Bronchial epithelial cell (primary cell): Measurements from ENCODE around the gene SNX14. TPM values are rescaled to one million over a fixed set of nuclear protein-coding genes. Genes with fewer than 3 reads are reported as not detected.

Experiments used
- DNase-seq: peaks from one replicate; pipeline ENCODE4 v3.0.0-alpha.2; 2010; ENCODE audit warnings: low read depth
- FAIRE-seq: peaks from 2 replicates; lab custom pipeline; 2011; peaks lifted over from hg19 to GRCh38; lab: Jason Lieb, UNC
- H3K27me3 ChIP-seq: 2 replicates; pipeline ENCODE4 v1.5.1; 2011; ENCODE audit warnings: low read length; ENCODE audit not compliant: control insufficient read depth, insufficient read depth
- H3K36me3 ChIP-seq: 2 replicates; pipeline ENCODE4 v1.5.1; 2011; ENCODE audit warnings: low read length; ENCODE audit not compliant: control insufficient read depth, insufficient read depth
- H3K4me3 ChIP-seq: 2 replicates; pipeline ENCODE4 v1.5.1; 2011; ENCODE audit warnings: mild to moderate bottlenecking, low read depth, low read length, control low read depth
- total RNA-seq: library from RNA; depleted of rRNA; stranded (reverse); fragments of >200 nt; gene quantifications from 2 replicates; pipeline ENCODE4 v1.2.1, GENCODE V29; 2014
- TF ChIP-seq, protein P1 (sequence below): IDR thresholded peaks from 2 replicates; pipeline ENCODE4 v1.5.1; 2011; ENCODE audit warnings: mild to moderate bottlenecking, moderate library complexity, low read length, control low read depth, inconsistent platforms; ENCODE audit not compliant: insufficient read depth, severe bottlenecking

Gene SNX14, protein sequence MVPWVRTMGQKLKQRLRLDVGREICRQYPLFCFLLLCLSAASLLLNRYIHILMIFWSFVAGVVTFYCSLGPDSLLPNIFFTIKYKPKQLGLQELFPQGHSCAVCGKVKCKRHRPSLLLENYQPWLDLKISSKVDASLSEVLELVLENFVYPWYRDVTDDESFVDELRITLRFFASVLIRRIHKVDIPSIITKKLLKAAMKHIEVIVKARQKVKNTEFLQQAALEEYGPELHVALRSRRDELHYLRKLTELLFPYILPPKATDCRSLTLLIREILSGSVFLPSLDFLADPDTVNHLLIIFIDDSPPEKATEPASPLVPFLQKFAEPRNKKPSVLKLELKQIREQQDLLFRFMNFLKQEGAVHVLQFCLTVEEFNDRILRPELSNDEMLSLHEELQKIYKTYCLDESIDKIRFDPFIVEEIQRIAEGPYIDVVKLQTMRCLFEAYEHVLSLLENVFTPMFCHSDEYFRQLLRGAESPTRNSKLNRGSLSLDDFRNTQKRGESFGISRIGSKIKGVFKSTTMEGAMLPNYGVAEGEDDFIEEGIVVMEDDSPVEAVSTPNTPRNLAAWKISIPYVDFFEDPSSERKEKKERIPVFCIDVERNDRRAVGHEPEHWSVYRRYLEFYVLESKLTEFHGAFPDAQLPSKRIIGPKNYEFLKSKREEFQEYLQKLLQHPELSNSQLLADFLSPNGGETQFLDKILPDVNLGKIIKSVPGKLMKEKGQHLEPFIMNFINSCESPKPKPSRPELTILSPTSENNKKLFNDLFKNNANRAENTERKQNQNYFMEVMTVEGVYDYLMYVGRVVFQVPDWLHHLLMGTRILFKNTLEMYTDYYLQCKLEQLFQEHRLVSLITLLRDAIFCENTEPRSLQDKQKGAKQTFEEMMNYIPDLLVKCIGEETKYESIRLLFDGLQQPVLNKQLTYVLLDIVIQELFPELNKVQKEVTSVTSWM
- 99.6 and 119 TPM in 2 replicates for total RNA-seq

DNA sequence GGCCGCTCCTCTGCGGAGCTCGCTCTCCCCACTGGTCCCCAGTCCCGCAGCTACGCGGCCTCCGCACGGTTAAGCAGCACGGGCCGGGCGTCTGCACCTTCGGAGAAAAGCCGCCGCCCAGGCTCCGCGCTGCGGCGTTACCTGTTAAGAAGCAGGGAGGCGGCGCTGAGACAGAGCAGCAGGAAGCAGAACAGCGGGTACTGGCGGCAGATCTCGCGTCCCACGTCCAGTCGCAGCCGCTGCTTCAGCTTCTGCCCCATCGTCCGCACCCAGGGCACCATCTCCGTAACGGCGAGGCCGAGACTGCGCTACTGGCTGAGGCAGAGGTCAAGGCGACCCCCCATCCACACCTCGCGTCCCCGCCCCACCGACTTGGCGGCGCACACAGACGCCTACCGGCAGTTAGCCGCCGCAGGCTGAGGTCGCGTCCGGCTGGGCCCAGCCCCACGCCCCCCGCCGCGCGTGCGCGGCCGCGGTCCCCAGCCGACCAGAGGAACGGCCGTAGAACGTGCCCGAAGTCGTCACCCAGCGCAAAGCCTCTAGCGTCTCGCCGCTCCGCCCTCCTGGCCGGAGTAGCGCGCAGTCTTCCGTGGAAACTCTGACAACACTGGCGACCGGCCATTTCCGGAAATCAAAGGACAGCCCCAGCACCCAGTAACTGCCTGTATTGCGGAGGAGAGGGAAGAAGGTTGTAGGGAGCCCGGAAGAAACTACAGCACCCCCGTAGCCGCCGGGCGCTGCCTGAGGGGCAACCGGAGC lies at the start of gene SNX14:
Gene SNX14, minus strand, starts transcription at position 421 of the 759 bp plus-strand sequence. Its CDS starts 140 bp downstream, at position 281.
- DNase-seq = peak; percentile 86
- Histone ChIP-seq H3K27me3 (no peaks in the 10 kb centered on the region), H3K4me3 (peak within 1 kb of the TSS; percentile 90), H3K36me3 (no peaks in the 10 kb centered on the region)
- TF ChIP-seq, protein P1, sequence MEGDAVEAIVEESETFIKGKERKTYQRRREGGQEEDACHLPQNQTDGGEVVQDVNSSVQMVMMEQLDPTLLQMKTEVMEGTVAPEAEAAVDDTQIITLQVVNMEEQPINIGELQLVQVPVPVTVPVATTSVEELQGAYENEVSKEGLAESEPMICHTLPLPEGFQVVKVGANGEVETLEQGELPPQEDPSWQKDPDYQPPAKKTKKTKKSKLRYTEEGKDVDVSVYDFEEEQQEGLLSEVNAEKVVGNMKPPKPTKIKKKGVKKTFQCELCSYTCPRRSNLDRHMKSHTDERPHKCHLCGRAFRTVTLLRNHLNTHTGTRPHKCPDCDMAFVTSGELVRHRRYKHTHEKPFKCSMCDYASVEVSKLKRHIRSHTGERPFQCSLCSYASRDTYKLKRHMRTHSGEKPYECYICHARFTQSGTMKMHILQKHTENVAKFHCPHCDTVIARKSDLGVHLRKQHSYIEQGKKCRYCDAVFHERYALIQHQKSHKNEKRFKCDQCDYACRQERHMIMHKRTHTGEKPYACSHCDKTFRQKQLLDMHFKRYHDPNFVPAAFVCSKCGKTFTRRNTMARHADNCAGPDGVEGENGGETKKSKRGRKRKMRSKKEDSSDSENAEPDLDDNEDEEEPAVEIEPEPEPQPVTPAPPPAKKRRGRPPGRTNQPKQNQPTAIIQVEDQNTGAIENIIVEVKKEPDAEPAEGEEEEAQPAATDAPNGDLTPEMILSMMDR = no peak
- no peak for FAIRE-seq

DNA sequence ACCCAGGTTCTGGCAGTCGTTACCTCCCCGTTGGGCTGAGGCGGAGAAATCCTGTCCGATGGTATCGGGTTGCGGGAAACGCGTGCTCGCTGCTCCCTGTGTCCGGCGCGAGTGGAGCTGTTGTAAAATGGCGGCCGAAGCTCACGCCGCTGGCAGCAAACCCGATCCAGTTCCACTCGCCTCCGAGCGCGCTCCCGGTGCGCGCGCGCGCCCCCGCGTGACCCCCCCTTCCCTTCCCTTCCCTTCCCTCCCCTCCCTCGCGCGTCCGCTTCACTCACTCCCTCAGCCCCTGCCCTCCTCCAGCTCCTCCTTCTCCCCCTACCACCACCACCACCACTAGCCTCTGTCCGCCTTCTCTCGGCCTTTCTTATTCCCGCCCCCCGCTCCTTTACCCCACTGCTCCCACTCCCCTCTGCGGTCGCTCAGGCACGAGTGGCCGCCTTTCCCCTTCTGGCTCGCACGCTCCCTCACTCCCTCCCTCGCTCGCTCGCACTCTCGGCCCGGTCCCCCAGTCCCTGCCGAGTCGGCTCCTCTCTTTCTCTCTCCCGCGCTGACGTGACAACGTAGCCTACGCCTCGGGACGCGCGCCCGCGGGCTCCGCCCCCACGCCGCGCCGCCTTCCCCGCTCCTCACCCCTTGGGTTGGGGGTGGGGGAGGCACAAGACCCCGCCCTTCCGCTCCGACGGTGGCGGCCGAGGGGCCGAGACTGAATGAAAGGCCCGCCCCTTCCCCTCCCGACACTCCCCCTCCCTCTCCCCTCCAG lies 49.3 kb upstream of the SNX14 start, which contains the start of gene SYNCRIP:
Gene SYNCRIP, minus strand, starts transcription at position 113 of the 763 bp plus-strand sequence. CDS start 1,447 bp downstream, outside the sequence.
- Histone ChIP-seq H3K4me3 (peak within 1 kb of the TSS; percentile 84), H3K27me3 (no peaks in the 10 kb centered on the region), H3K36me3 (peaks cover 3% of the 10 kb centered on the region)
- DNase-seq = peak; percentile 86
- TF ChIP-seq, protein P1 = no peak
- FAIRE-seq = no peak

GRCh38 chr6:85641897-85642773 lies 48.5 kb upstream of the SNX14 start:
- no peaks in the 10 kb centered on the region for H3K27me3 ChIP-seq
- TF ChIP-seq, protein P1 = no peak
- FAIRE-seq (no peak), DNase-seq (peak; percentile 28)
- H3K36me3 ChIP-seq = peaks cover 4% of the 10 kb centered on the region
- H3K4me3 ChIP-seq = peak overlapping the region; percentile 84

DNA sequence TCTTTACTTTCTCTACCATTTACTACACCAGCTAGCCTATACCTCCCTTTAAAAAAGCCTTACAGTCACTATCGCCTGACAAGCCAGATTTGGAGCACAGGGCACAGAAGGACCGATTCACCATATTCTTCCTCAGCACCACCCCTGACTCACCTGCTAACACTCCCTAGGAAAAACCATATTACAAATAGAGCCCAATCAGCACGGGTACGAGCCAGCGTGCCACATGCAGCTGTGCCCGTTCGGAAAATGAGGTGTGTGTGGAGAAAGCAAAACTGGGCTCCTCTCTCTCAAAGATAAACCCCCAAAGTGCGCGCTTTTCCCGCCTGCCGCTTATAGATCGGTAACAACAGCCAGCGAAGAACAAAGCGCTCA lies 47.9 kb upstream of the SNX14 start:
- Histone ChIP-seq H3K4me3 (peak overlapping the region; percentile 84), H3K36me3 (peaks cover 7% of the 10 kb centered on the region), H3K27me3 (no peaks in the 10 kb centered on the region)
- TF ChIP-seq, protein P1 = no peak
- FAIRE-seq (no peak), DNase-seq (peak; percentile 47)
